Measurements from ENCODE around the gene RAD9A.

RAD9A gene

GRCh38 chr11:67373648-67374570 is 17.9 kb upstream of the RAD9A start:
- Mint-ChIP-seq H3K27ac (peak overlapping the region; percentile 96 to 97), H3K27me3 (no peaks in the 10 kb centered on the region), H3K4me3 (peak overlapping the region; percentile 91 to 98), H3K9me3 (no peaks in the 10 kb centered on the region), H3K4me1 (ENCODE audit: low read depth in 2 of 2) (peaks cover 48 to 55% of the 10 kb centered on the region in 2 donors), H3K36me3 (ENCODE audit: insufficient read depth) (peaks cover 30% of the 10 kb centered on the region)
- peak; percentile 80 for ATAC-seq (replicated peaks)
- peak; percentile 78 to 84 (median 81) for DNase-seq

- Mint-ChIP-seq H3K9me3 (no peaks in the 10 kb centered on the region), H3K27ac (peak overlapping the region; percentile 96 to 97), H3K4me3 (peak overlapping the region; percentile 91 to 98), H3K27me3 (no peaks in the 10 kb centered on the region), H3K36me3 (ENCODE audit: insufficient read depth) (peaks cover 26% of the 10 kb centered on the region), H3K4me1 (ENCODE audit: low read depth in 2 of 2) (peaks cover 42 to 47% of the 10 kb centered on the region in 2 donors)
- DNase-seq (no peak), ATAC-seq (replicated peaks) (no peak)
Observed at GRCh38 chr11:67374571-67375281, 17.1 kb upstream of the RAD9A start.

GRCh38 chr11:67375320-67376055 is 16.3 kb upstream of the RAD9A start:
- Mint-ChIP-seq H3K4me1 (ENCODE audit: low read depth in 2 of 2) (peaks cover 40% of the 10 kb centered on the region in 2 donors), H3K27me3 (no peaks in the 10 kb centered on the region), H3K9me3 (no peaks in the 10 kb centered on the region), H3K36me3 (ENCODE audit: insufficient read depth) (peaks cover 25% of the 10 kb centered on the region), H3K27ac (no peak overlapping the region), H3K4me3 (peak overlapping the region; percentile 27 to 37)
- DNase-seq (no peak), ATAC-seq (replicated peaks) (no peak)

- Mint-ChIP-seq H3K36me3 (ENCODE audit: insufficient read depth) (peaks cover 25% of the 10 kb centered on the region), H3K27me3 (no peaks in the 10 kb centered on the region), H3K27ac (no peak overlapping the region), H3K4me1 (ENCODE audit: low read depth in 2 of 2) (peaks cover 35 to 40% of the 10 kb centered on the region in 2 donors), H3K9me3 (no peaks in the 10 kb centered on the region), H3K4me3 (peak overlapping the region; percentile 27 to 37)
- no peak for ATAC-seq (replicated peaks)
- no peak for DNase-seq
Observed at GRCh38 chr11:67376063-67376820, 15.5 kb upstream of the RAD9A start.

GRCh38 chr11:67376873-67377808 is 14.6 kb upstream of the RAD9A start:
- Mint-ChIP-seq H3K4me3 (no peak overlapping the region), H3K36me3 (ENCODE audit: insufficient read depth) (peaks cover 19% of the 10 kb centered on the region), H3K27ac (peak overlapping the region in 1 of 2 donors; percentile 32), H3K4me1 (ENCODE audit: low read depth in 2 of 2) (peaks cover 28 to 37% of the 10 kb centered on the region in 2 donors), H3K9me3 (no peaks in the 10 kb centered on the region), H3K27me3 (no peaks in the 10 kb centered on the region)
- DNase-seq (no peak), ATAC-seq (replicated peaks) (no peak)

- Mint-ChIP-seq H3K4me3 (no peak overlapping the region), H3K4me1 (ENCODE audit: low read depth in 2 of 2) (peaks cover 29 to 39% of the 10 kb centered on the region in 2 donors), H3K27ac (no peak overlapping the region), H3K9me3 (no peaks in the 10 kb centered on the region), H3K27me3 (no peaks in the 10 kb centered on the region), H3K36me3 (ENCODE audit: insufficient read depth) (peaks cover 13% of the 10 kb centered on the region)
- ATAC-seq (replicated peaks) (no peak), DNase-seq (no peak)
Observed at GRCh38 chr11:67378544-67378943, 13.2 kb upstream of the RAD9A start.

GRCh38 chr11:67379061-67380058 is 12.4 kb upstream of the RAD9A start:
- peaks cover 25 to 31% of the 10 kb centered on the region in 2 donors for H3K4me1 Mint-ChIP-seq (ENCODE audit: low read depth in 2 of 2)
- peak overlapping the region in 1 of 2 donors; percentile 20 for H3K27ac Mint-ChIP-seq
- no peak overlapping the region for H3K4me3 Mint-ChIP-seq
- peaks cover 5% of the 10 kb centered on the region for H3K36me3 Mint-ChIP-seq (ENCODE audit: insufficient read depth)
- no peak for ATAC-seq (replicated peaks)
- DNase-seq: no peak
- no peaks in the 10 kb centered on the region for H3K27me3 Mint-ChIP-seq
- H3K9me3 Mint-ChIP-seq: no peaks in the 10 kb centered on the region

GRCh38 chr11:67381244-67381972 is 10.4 kb upstream of the RAD9A start:
- no peak for ATAC-seq (replicated peaks)

GRCh38 chr11:67382276-67383136 is 9.3 kb upstream of the RAD9A start:
- peaks cover 13 to 19% of the 10 kb centered on the region in 2 donors for H3K4me1 Mint-ChIP-seq (ENCODE audit: low read depth in 2 of 2)
- no peak overlapping the region for H3K4me3 Mint-ChIP-seq
- H3K9me3 Mint-ChIP-seq: no peaks in the 10 kb centered on the region
- H3K27me3 Mint-ChIP-seq: peaks cover 0 to 7% of the 10 kb centered on the region in 2 donors
- peak; percentile 84 to 91 (median 85) for DNase-seq
- peak; percentile 97 for ATAC-seq (replicated peaks)
- peaks cover 3% of the 10 kb centered on the region for H3K36me3 Mint-ChIP-seq (ENCODE audit: insufficient read depth)
- no peak overlapping the region for H3K27ac Mint-ChIP-seq

More at GRCh38 chr11:67381244-67381972, 10.4 kb upstream of the RAD9A start:
- H3K4me1 Mint-ChIP-seq (ENCODE audit: low read depth in 2 of 2): peaks cover 16 to 19% of the 10 kb centered on the region in 2 donors
- H3K27me3 Mint-ChIP-seq: peaks cover 0 to 7% of the 10 kb centered on the region in 2 donors
- H3K27ac Mint-ChIP-seq: peak overlapping the region; percentile 15 to 54
- DNase-seq: no peak
- no peaks in the 10 kb centered on the region for H3K9me3 Mint-ChIP-seq
- peak overlapping the region in 1 of 2 donors; percentile 40 for H3K4me3 Mint-ChIP-seq
- peaks cover 3% of the 10 kb centered on the region for H3K36me3 Mint-ChIP-seq (ENCODE audit: insufficient read depth)

- Mint-ChIP-seq H3K27ac (no peak overlapping the region), H3K4me3 (no peak overlapping the region), H3K36me3 (ENCODE audit: insufficient read depth) (peaks cover 8% of the 10 kb centered on the region), H3K4me1 (ENCODE audit: low read depth in 2 of 2) (peaks cover 14 to 29% of the 10 kb centered on the region in 2 donors), H3K9me3 (no peaks in the 10 kb centered on the region), H3K27me3 (peaks cover 0 to 7% of the 10 kb centered on the region in 2 donors)
- DNase-seq (no peak), ATAC-seq (replicated peaks) (no peak)
Observed at GRCh38 chr11:67384851-67385366, 6.9 kb upstream of the RAD9A start.

Measured in effector memory CD8-positive, alpha-beta T cell (primary cell).